ENCODE data around the gene DEPDC4.

GRCh38 chr12:100311317-100311716 lies 44.4 kb upstream of the DEPDC4 start:
- TF ChIP-seq CTCF (conservative IDR thresholded peaks at IDR 0.05; ENCODE audit: low read depth, low read length) = no peak
- TF ChIP-seq EZH2phosphoT487 (IDR thresholded peaks at IDR 0.05; ENCODE audit: borderline replicate concordance, low read length) = no peak
